Vagina (tissue), 2 donors: Measurements from ENCODE around the gene RAD50. TPM values are rescaled to one million over a fixed set of nuclear protein-coding genes. Genes with fewer than 3 reads are reported as not detected.

Experiments used
- DNase-seq, 2 donors: peaks; one replicate each; pipeline ENCODE4 v3.0.0-alpha.2; 2017; ENCODE audit errors: extremely low spot score in 2 of 2
- H3K27ac ChIP-seq: fragments of 200-600 bp; sonication (generic); one replicate; pipeline ENCODE4 v1.5.1; 2019
- H3K27me3 ChIP-seq: fragments of 200-600 bp; sonication (generic); one replicate; pipeline ENCODE4 v1.5.1; 2019
- H3K36me3 ChIP-seq, 2 donors: fragments of 200-600 bp; sonication (generic); one replicate each; pipeline ENCODE4 v1.5.1; 2017 to 2019
- H3K4me1 ChIP-seq: fragments of 200-600 bp; sonication (generic); one replicate; pipeline ENCODE4 v1.5.1; 2019
- H3K4me3 ChIP-seq, 2 donors: fragments of 200-600 bp; sonication (generic); 1 replicate in 1 of 2; 2 replicates in 1 of 2; pipeline ENCODE4 v1.5.1; 2016 to 2019
- H3K9me3 ChIP-seq: fragments of 200-600 bp; sonication (generic); one replicate; pipeline ENCODE4 v1.5.1; 2019
- CTCF ChIP-seq, 3 experiments: fragments of 450-650 bp in 2 of 3; fragments of 200-600 bp in 1 of 3; sonication (generic) in 1 of 3; IDR thresholded peaks; one replicate each; pipeline ENCODE4 v1.5.1; 2017 to 2019; ENCODE audit warnings: antibody characterized with exemption in 3 of 3, mild to moderate bottlenecking in 2 of 3, moderate library complexity in 2 of 3
- POLR2A ChIP-seq, 2 donors: fragments of 450-650 bp; IDR thresholded peaks; one replicate each; pipeline ENCODE4 v1.6.1; 2017; ENCODE audit warnings: antibody characterized with exemption in 2 of 2, mild to moderate bottlenecking in 2 of 2, moderate library complexity in 2 of 2
- POLR2AphosphoS5 ChIP-seq, 2 donors: sonication (generic); formaldehyde crosslinking; IDR thresholded peaks; one replicate each; pipeline ENCODE4 v1.9.0; 2017; ENCODE audit warnings: antibody characterized with exemption in 2 of 2, mild to moderate bottlenecking in 2 of 2, low read depth in 1 of 2; ENCODE audit not compliant: insufficient read depth in 1 of 2
- intact Hi-C: fragments of 100-400 bp; cut with DNase I; formaldehyde crosslinking; loops from one replicate; pipeline ENCODE4 v1.15.1; 2023
- total RNA-seq: library from RNA; depleted of rRNA; stranded (reverse); fragments of >200 nt; gene quantifications from one replicate; pipeline ENCODE4 v1.2.3, GENCODE V29; 2016

RAD50 gene
- total RNA-seq, 1 donor from 2014 or later, result 29.0 TPM

- no peak for TF ChIP-seq CTCF (IDR thresholded peaks at IDR 0.05)
- TF ChIP-seq POLR2A (IDR thresholded peaks at IDR 0.05), result no peak
- no peak for TF ChIP-seq POLR2AphosphoS5 (IDR thresholded peaks at IDR 0.05; ENCODE audit: insufficient read depth in 1 of 2, low read depth in 1 of 2)
- Histone ChIP-seq H3K36me3 (peaks cover 0 to 56% of the 10 kb centered on the region in 2 donors), H3K27ac (no peak overlapping the region), H3K27me3 (no peaks in the 10 kb centered on the region), H3K9me3 (no peaks in the 10 kb centered on the region), H3K4me1 (no peaks in the 10 kb centered on the region), H3K4me3 (no peak overlapping the region)
- intact Hi-C loops, result no loop called here
- no peak for DNase-seq
Observed at GRCh38 chr5:132612846-132613245, 56.1 kb downstream of the RAD50 start.

GRCh38 chr5:132621699-132622098 lies 64.9 kb downstream of the RAD50 start:
- Histone ChIP-seq H3K4me1 (no peaks in the 10 kb centered on the region), H3K27ac (no peak overlapping the region), H3K27me3 (no peaks in the 10 kb centered on the region), H3K36me3 (peaks cover 0 to 31% of the 10 kb centered on the region in 2 donors), H3K9me3 (no peaks in the 10 kb centered on the region), H3K4me3 (no peak overlapping the region)
- TF ChIP-seq POLR2AphosphoS5 (IDR thresholded peaks at IDR 0.05; ENCODE audit: insufficient read depth in 1 of 2, low read depth in 1 of 2) (no peak), POLR2A (IDR thresholded peaks at IDR 0.05) (no peak), CTCF (IDR thresholded peaks at IDR 0.05) (no peak)
- DNase-seq, result no peak
- intact Hi-C loops, result no loop called here

GRCh38 chr5:132622608-132623007 lies 65.8 kb downstream of the RAD50 start:
- H3K27ac ChIP-seq, result no peak overlapping the region
- no peaks in the 10 kb centered on the region for H3K4me1 ChIP-seq
- H3K4me3 ChIP-seq, result no peak overlapping the region
- no peaks in the 10 kb centered on the region for H3K9me3 ChIP-seq
- peaks cover 0 to 22% of the 10 kb centered on the region in 2 donors for H3K36me3 ChIP-seq
- no peak for TF ChIP-seq POLR2AphosphoS5 (IDR thresholded peaks at IDR 0.05; ENCODE audit: insufficient read depth in 1 of 2, low read depth in 1 of 2)
- TF ChIP-seq POLR2A (IDR thresholded peaks at IDR 0.05), result no peak
- TF ChIP-seq CTCF (IDR thresholded peaks at IDR 0.05), result no peak
- no peaks in the 10 kb centered on the region for H3K27me3 ChIP-seq
- DNase-seq, result no peak
- intact Hi-C loops, result no loop called here

GRCh38 chr5:132627470-132627869 lies 70.7 kb downstream of the RAD50 start:
- Histone ChIP-seq H3K4me1 (no peaks in the 10 kb centered on the region), H3K27me3 (no peaks in the 10 kb centered on the region), H3K36me3 (no peaks in the 10 kb centered on the region), H3K4me3 (no peak overlapping the region), H3K9me3 (no peaks in the 10 kb centered on the region), H3K27ac (no peak overlapping the region)
- DNase-seq, result no peak
- TF ChIP-seq POLR2A (IDR thresholded peaks at IDR 0.05) (no peak), POLR2AphosphoS5 (IDR thresholded peaks at IDR 0.05; ENCODE audit: insufficient read depth in 1 of 2, low read depth in 1 of 2) (no peak), CTCF (IDR thresholded peaks at IDR 0.05) (no peak)
- intact Hi-C loops, result no loop called here

GRCh38 chr5:132628814-132629213 lies 72.0 kb downstream of the RAD50 start:
- H3K27me3 ChIP-seq, result no peaks in the 10 kb centered on the region
- H3K27ac ChIP-seq, result no peak overlapping the region
- DNase-seq, result no peak
- no peaks in the 10 kb centered on the region for H3K36me3 ChIP-seq
- intact Hi-C loops, result no loop called here
- H3K9me3 ChIP-seq, result no peaks in the 10 kb centered on the region
- H3K4me1 ChIP-seq, result no peaks in the 10 kb centered on the region
- no peak overlapping the region for H3K4me3 ChIP-seq
- TF ChIP-seq POLR2A (IDR thresholded peaks at IDR 0.05) (no peak), CTCF (IDR thresholded peaks at IDR 0.05) (no peak), POLR2AphosphoS5 (IDR thresholded peaks at IDR 0.05; ENCODE audit: insufficient read depth in 1 of 2, low read depth in 1 of 2) (no peak)
